Nucleus accumbens (tissue), 56 donors: ENCODE measurements around the gene PLA2G2F.
A peak's percentile ranks its signal among the peaks of the same experiment; 100 is the strongest.

ENCODE experiments used
- DNase-seq, 56 donors: peaks; one replicate each; lab custom pipeline; 2025; lab: John Stamatoyannopoulos, UW

PLA2G2F gene

GRCh38 chr1:20166051-20166450, 26.9 kb downstream of the PLA2G2F start:
- DNase-seq, result peak in 1 of 56 donors; percentile 10

- DNase-seq, result no peak
Measured at GRCh38 chr1:20167126-20167525, 28.0 kb downstream of the PLA2G2F start.

- DNase-seq, result peak in 13 of 56 donors; percentile 9 to 46 (median 23)
Measured at GRCh38 chr1:20168564-20169491, 29.7 kb downstream of the PLA2G2F start.

GRCh38 chr1:20169932-20170331, 30.8 kb downstream of the PLA2G2F start:
- DNase-seq, result no peak

- no peak for DNase-seq
Measured at GRCh38 chr1:20172033-20172590, 33.0 kb downstream of the PLA2G2F start.

- peak in 1 of 56 donors; percentile 21 for DNase-seq
Measured at GRCh38 chr1:20174937-20175666, 36.0 kb downstream of the PLA2G2F start.

- DNase-seq, result no peak
Measured at GRCh38 chr1:20178634-20179370, 39.7 kb downstream of the PLA2G2F start.

- DNase-seq, result no peak
Measured at GRCh38 chr1:20179371-20180128, 40.4 kb downstream of the PLA2G2F start.

GRCh38 chr1:20180129-20180843, 41.2 kb downstream of the PLA2G2F start:
- no peak for DNase-seq

- no peak for DNase-seq
Measured at GRCh38 chr1:20180844-20181207, 41.7 kb downstream of the PLA2G2F start.

GRCh38 chr1:20182415-20182814, 43.3 kb downstream of the PLA2G2F start:
- DNase-seq, result no peak

- DNase-seq, result no peak
Measured at GRCh38 chr1:20183035-20183434, 43.9 kb downstream of the PLA2G2F start.

- peak in 18 of 56 donors; percentile 11 to 57 (median 34) for DNase-seq
Measured at GRCh38 chr1:20183616-20184271, 44.6 kb downstream of the PLA2G2F start.

- DNase-seq, result no peak
Measured at GRCh38 chr1:20184481-20184900, 45.4 kb downstream of the PLA2G2F start.

- DNase-seq, result no peak
Measured at GRCh38 chr1:20184997-20185833, 46.1 kb downstream of the PLA2G2F start.

GRCh38 chr1:20185834-20186782, 47.0 kb downstream of the PLA2G2F start, which contains the start of the genes PLA2G2C and UBXN10:
Gene PLA2G2C (minus strand): TSS chr1:20186518. CDS start chr1:20177363, 9,155 bp downstream.
Gene UBXN10 (plus strand): TSS chr1:20186096. CDS start chr1:20190562, 4,466 bp downstream.
- peak in 22 of 56 donors; percentile 9 to 67 (median 30) for DNase-seq
